Fibroblast of the aortic adventitia (primary cell): ENCODE measurements around the gene TRIM36. TPM values are rescaled to one million over a fixed set of nuclear protein-coding genes. Genes with fewer than 3 reads are reported as not detected.
A peak's percentile ranks its signal among the peaks of the same experiment; 100 is the strongest.

Experiments
- DNase-seq: peaks from one replicate; pipeline ENCODE4 v3.0.0-alpha.2; 2010; ENCODE audit warnings: low read depth
- H3K4me3 ChIP-seq: 2 replicates; pipeline ENCODE4 v1.5.1; 2011; ENCODE audit warnings: low read depth, mild to moderate bottlenecking, control low read depth, low read length, moderate library complexity
- total RNA-seq: library from RNA; depleted of rRNA; stranded (reverse); fragments of >200 nt; gene quantifications from 2 replicates; pipeline ENCODE4 v1.2.3, GENCODE V29; 2012; ENCODE audit warnings: low replicate concordance
- TF ChIP-seq, protein P1 (sequence below): IDR thresholded peaks from 2 replicates; pipeline ENCODE4 v1.5.1; 2011; ENCODE audit warnings: mild to moderate bottlenecking, low read length, control low read depth, inconsistent platforms; ENCODE audit not compliant: insufficient read depth

TRIM36 gene
- total RNA-seq, 1 donor, result 0.36 TPM

GRCh38 chr5:115181757-115182156 lies 12.0 kb upstream of the TRIM36 start:
- no peak for DNase-seq
- no peak overlapping the region for H3K4me3 ChIP-seq
- TF ChIP-seq, protein P1, sequence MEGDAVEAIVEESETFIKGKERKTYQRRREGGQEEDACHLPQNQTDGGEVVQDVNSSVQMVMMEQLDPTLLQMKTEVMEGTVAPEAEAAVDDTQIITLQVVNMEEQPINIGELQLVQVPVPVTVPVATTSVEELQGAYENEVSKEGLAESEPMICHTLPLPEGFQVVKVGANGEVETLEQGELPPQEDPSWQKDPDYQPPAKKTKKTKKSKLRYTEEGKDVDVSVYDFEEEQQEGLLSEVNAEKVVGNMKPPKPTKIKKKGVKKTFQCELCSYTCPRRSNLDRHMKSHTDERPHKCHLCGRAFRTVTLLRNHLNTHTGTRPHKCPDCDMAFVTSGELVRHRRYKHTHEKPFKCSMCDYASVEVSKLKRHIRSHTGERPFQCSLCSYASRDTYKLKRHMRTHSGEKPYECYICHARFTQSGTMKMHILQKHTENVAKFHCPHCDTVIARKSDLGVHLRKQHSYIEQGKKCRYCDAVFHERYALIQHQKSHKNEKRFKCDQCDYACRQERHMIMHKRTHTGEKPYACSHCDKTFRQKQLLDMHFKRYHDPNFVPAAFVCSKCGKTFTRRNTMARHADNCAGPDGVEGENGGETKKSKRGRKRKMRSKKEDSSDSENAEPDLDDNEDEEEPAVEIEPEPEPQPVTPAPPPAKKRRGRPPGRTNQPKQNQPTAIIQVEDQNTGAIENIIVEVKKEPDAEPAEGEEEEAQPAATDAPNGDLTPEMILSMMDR, result no peak

GRCh38 chr5:115180165-115180709 lies 10.5 kb upstream of the TRIM36 start:
- TF ChIP-seq, protein P1, result no peak
- H3K4me3 ChIP-seq, result peak overlapping the region; percentile 61
- DNase-seq, result no peak

- H3K4me3 ChIP-seq, result peak overlapping the region; percentile 61
- TF ChIP-seq, protein P1, result no peak
- no peak for DNase-seq
Observed at GRCh38 chr5:115179394-115180164, 9.9 kb upstream of the TRIM36 start.

DNA sequence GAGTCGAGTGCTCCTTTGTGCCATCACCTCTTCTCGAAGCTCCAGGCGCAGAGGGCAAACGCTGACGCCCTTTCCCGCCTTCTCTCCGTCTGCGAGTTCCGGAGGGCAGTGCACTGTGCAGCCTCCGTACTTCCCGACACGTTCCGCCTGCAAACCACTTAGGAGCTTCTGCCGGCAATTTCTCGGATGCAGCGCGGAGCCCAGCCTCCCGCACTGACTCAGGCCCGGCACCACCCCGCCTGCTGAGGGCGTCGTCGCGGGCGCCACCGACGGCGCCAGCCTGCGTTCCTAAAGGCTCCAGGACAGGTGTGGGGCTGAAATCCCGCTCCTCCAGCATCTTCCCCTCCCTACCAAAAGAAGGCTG lies 9.3 kb upstream of the TRIM36 start:
- no peak for DNase-seq
- TF ChIP-seq, protein P1, result no peak

DNA sequence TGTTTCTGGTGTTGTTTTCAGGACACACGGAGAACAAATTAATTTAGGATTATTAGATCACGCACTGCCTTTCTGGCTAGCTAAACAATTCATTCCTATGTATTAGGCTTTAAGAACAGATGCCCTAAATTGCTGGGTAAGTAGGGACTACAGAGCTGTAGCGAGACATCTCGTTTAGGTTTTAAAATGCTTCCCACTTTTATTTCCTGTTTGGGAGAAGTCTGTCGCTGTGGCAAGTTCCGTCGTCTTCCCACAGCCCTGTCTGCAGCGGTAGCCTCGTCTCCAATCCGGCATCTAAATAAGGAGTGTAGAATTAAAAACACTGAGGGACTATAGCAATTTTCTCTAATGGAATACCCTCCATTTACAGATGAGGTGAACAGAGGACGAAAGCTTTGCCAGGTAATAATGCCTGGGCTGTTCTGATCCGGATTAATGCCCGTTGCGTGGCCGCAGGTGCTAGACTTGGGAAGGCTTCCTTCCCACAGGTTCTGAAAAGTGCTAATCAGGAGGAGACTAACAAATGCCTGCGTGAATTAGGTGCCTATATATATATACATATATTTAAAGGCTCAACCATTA lies 1.3 kb upstream of the TRIM36 start:
- DNase-seq, result no peak

More for the DNA sequence above, 9.3 kb upstream of the TRIM36 start:
- no peak overlapping the region for H3K4me3 ChIP-seq

GRCh38 chr5:115170134-115170928 lies 623 bp upstream of the TRIM36 start:
- peak overlapping the region; percentile 81 for H3K4me3 ChIP-seq
- DNase-seq, result no peak
- TF ChIP-seq, protein P1, result no peak

More for the DNA sequence above, 1.3 kb upstream of the TRIM36 start:
- no peak overlapping the region for H3K4me3 ChIP-seq
- TF ChIP-seq, protein P1, result no peak
